Limb (tissue), 2 donors: ENCODE measurements around the gene KLHDC2.
A peak's percentile ranks its signal among the peaks of the same experiment; 100 is the strongest.
"Not testable (repeated sequence)": the region's sequence is repeated elsewhere in the genome, so short reads cannot be mapped to it uniquely, and the experiment has no call there.

Source experiments
- DNase-seq, 2 donors: peaks; one replicate each; pipeline ENCODE4 v3.0.0-alpha.2; 2016; ENCODE audit errors: extremely low spot score in 2 of 2

The KLHDC2 gene, protein sequence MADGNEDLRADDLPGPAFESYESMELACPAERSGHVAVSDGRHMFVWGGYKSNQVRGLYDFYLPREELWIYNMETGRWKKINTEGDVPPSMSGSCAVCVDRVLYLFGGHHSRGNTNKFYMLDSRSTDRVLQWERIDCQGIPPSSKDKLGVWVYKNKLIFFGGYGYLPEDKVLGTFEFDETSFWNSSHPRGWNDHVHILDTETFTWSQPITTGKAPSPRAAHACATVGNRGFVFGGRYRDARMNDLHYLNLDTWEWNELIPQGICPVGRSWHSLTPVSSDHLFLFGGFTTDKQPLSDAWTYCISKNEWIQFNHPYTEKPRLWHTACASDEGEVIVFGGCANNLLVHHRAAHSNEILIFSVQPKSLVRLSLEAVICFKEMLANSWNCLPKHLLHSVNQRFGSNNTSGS

GRCh38 chr14:49767571-49768300, at the start of gene KLHDC2:
KLHDC2 (plus strand) TSS chr14:49768153; CDS start chr14:49768469, 316 bp downstream.
- peak; percentile 87 to 92 for DNase-seq

DNA sequence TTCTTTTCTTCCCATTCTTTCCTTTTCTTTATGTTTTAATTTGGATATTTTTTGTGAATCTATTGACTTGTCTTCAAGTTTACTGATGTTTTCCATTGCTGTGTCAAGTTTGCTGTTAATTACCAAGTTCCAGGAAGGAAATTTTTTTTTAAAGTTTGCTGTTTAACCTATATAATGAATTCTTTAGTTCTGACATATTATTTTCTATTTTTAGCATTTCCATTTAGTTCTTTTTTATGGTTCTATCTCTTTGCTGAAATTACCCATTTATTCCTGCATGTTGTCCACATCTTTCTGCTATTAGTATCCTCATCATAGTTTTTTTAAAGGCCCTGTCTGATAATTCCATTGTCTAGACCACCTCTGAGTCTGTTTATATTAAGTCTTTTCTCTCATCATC, 47.2 kb upstream of the KLHDC2 start:
- DNase-seq = no peak

DNA sequence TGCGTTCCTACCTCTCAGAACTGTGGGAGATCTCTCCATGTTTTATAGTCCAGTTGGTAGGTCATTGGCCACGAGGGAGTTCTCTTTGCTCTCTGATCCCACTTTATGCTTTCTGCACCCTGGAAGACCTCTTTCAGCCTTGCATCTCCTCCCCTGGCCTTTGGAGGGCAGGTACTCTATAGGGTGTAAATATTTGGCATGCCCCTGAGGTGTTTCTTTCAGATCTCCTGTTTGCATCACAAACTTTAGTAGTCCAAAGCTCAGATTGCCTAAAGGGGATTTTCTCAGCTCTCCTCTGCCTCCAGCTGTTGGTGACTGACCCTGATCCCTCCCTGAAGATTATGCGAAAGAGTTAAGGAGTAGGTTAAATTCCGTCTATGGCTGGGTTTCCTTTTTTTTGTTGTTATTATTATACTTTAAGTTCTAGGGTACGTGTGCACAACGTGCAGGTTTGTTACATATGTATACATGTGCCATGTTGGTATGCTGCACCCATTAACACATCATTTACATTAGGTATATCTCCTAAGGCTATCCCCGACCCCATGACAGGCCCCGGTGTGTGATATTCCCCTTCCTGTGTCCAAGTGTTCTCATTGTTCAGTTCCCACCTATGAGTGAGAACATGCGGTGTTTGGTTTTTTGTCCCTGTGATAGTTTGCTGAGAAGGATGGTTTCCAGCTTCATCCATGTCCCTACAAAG, 46.1 kb upstream of the KLHDC2 start:
- DNase-seq = not testable (repeated sequence)

DNA sequence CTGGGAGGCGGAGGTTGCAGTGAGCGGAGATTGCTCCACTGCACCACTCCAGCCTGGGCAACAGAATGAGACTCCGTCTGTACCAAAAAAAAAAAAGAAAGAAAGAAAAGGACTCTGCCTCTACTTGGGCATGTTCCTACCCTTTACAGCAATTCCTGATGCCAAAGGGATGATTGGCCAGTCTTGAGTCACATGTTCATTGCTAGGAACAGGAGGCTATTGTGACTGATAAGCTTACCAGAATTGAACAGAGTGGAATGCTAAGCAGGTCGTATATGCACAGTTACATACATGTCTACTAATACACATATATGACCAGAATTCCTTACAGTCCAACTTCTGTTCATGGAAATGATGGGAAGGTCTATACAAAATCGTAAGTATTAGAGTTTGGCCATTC, 40.8 kb upstream of the KLHDC2 start:
- DNase-seq = no peak

GRCh38 chr14:49732896-49733295, 35.1 kb upstream of the KLHDC2 start:
- no peak for DNase-seq

- DNase-seq = no peak
Observed at GRCh38 chr14:49733836-49734235, 34.1 kb upstream of the KLHDC2 start.

- DNase-seq = not testable (repeated sequence)
Observed at GRCh38 chr14:49735669-49736068, 32.3 kb upstream of the KLHDC2 start.

DNA sequence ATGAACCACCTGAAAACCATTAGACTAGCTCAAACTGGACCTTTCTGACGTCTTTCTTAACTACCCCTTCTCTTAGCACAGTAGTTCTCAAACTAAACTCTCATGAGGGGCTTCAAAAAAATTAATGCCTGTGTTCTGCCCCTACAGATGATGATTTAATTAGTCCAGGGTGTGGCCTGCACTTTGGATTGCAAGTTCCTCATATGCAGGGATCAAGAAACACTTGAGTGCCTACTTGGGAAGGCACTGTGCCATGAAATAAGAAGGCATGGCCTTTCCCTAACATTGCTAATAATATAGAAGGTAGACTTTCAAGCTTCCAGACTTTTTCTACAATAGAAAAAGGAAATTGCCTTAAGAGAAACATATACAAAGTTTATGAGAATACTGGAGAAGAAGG, 22.8 kb upstream of the KLHDC2 start:
- DNase-seq = no peak

DNA sequence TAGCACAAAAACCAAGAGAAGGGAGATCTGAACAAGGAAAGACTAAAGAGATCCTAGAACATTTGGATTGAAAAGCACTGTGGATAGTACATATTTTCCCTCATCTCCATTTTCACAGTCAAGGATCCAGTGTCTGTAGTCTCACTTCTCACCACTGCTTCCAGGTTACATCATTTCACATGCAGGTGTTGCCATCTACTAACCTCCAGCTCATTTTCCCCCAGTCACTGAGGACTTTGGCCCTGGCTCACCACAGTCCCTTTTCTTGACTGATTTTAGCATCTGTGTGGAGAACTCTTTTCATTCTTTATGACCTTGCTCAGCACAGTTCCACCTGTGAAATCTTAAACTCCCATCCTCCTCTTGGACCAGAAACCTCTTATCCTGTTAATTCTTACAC, 21.5 kb upstream of the KLHDC2 start:
- DNase-seq = not testable (repeated sequence)

GRCh38 chr14:49754570-49755097, 13.3 kb upstream of the KLHDC2 start:
- no peak for DNase-seq

- no peak for DNase-seq
Observed at GRCh38 chr14:49755378-49755777, 12.6 kb upstream of the KLHDC2 start.

- DNase-seq = no peak
Observed at GRCh38 chr14:49761839-49762551, 6.0 kb upstream of the KLHDC2 start.

DNA sequence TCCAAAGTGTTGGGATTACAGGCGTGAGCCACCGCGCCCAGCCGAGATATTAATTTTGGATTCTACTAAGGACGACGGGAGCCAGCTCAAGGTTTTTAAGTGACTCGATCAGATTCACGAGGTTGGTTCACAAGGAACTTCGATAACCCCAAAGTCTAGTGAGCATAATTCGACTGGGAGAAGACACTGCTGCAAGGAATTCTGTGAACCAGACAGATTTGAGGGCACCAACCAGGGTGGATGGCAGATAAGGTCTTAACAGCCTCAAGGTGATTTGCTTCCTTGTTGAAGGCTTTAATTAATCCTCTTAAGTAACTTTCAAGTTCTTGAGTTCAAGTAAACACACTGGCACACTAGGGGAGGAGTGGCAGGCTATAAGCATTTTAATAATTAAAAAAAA, 1.1 kb upstream of the KLHDC2 start:
- DNase-seq = no peak

DNA sequence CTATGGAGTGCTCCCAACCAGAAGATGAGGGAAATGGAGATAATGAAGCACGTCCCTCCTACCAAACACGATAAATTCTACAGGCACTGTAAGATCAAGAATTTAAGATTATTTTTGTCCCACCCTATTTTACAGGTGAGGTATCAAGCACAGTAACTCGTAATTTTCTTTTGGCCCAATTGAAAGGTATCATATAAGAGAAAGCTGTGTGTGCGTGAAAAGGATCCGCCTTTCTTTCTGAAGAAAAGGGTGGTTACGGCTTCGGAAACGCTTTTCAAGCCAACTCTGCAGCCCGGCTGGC, 733 bp upstream of the KLHDC2 start:
- DNase-seq = no peak

DNA sequence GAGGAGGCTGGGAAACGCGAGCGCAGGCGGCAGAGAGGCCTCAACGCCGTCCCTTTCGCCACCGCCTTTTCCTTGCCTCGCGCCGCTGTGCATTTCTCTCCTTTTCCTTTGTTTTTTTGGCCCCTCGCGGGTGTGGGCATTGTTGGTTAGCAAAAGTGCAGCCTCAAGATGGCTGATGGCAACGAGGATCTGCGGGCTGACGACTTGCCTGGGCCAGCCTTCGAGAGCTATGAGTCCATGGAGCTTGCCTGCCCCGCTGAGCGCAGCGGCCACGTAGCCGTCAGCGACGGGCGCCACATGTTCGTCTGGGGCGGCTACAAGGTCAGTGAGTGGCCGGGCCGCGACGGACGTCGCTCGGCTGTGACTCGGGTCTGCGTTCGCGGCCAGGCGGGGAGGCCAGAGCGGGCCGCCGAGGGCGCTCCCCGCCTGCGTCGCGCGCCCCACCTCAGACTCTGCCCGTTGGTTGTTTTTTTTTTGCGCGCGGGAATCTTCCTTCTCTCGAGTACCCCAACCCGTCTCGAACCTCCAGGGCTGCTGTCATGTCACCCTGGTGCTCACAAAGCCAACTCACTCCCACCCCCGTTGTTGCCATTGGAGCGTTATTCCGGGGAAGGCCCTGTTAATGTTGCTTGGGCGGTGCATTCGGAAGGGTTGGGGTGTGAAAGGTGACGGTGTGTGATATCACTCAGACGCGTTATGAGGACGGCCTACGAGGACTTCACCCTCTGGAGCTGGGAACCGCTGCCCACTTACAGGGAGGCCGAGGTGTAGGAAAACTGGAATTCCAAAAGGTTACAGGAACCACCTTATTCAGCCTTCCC, 558 bp downstream of the KLHDC2 start:
- peak; percentile 7 to 56 for DNase-seq

- no peak for DNase-seq
Observed at GRCh38 chr14:49769171-49769570, 1.2 kb downstream of the KLHDC2 start.

GRCh38 chr14:49769581-49770211, 1.7 kb downstream of the KLHDC2 start:
- DNase-seq = no peak

DNA sequence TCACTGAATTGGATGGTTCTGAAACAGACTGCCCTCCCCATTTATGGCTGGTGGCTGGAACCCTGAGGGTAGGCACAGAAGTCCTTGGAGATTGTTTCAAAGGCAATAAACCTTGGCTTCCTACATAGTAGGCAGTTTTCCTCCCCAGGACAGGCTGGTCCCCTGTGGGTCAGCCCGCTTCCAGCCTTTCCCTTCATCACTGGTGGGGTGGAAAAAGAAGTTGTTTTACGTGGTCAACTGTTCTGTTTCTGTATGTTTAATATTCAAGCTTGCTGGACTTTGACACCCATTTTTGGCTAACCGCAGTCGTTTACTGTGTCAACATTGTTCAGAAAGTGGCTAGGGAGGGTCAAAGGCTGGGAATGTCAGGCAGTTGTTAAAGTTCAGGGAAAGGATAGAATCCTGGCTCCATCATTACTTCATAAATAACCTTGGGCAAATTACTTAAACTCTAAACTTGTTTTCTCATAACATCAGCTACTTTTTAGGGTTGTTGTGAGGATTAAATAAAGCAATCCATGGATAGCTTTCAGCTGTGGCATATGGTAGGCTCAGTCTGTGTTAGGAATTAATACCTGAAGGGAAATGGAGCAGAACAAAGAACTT, 2.4 kb downstream of the KLHDC2 start:
- DNase-seq = no peak

DNA sequence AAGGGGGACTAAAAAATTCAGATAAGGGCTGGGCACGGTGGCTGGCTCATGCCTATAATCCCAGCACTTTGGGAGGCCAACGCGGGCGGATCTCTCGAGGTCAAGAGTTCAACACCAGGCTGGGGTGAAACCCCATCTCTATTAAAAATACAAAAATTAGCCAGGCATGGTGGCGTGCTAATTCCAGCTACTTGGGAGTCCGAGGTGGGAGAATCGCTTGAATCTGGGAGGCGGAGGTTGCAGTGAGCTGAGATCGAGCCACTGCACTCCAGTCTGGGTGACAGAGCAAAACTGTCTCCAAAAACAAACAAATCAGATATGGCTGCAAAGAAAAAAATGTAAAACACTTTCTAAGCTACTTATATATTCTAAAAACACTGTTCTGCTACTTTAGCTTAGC, 3.7 kb downstream of the KLHDC2 start:
- not testable (repeated sequence) for DNase-seq

GRCh38 chr14:49774106-49774505, 6.2 kb downstream of the KLHDC2 start:
- no peak for DNase-seq
